ENCODE measurements around the gene OTOA.
"Not testable (repeated sequence)": the region's sequence is repeated elsewhere in the genome, so short reads cannot be mapped to it uniquely, and the experiment has no call there.

Gene OTOA

DNA sequence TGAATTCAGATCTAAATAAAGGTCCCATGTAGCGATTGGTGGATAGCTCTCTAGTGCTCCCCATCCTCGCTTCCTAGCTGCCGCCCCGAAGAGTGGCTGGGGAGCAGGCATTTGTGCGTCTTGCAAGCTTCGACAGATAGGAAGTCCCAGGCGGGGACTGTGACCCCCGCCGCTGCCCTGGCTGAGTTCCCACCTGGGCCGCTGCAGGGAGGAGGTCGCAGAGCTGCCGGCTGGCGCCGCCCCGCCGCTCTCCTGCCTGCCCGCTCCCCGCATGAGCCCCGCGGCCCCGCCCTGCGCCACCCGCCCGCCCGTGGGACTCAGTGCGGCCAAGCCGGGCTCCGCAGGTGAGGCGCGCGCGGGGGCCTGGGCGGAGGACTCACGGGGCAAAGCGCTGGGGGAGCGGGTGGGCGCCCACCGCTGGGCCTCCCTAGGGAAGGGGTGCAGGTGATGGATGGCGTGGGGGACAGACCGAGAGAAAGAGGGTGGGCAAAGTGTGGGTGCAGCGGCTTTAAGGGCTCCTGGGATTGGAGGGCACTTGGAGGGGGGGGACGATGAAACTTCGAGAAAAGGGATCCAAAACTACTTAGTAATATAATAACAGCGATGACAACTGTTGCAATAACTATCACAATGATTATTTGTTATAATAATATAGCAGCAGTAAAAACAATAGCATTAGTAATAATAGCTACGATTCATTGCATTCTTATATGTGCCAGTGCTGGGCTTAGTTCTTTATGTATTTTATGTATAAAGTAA is at the start of gene OTOA:
TSS of gene OTOA (plus strand) at position 80 of the 759 bp plus-strand sequence. CDS start 14,547 bp downstream, outside the sequence.
- DNase-seq: no peak

DNA sequence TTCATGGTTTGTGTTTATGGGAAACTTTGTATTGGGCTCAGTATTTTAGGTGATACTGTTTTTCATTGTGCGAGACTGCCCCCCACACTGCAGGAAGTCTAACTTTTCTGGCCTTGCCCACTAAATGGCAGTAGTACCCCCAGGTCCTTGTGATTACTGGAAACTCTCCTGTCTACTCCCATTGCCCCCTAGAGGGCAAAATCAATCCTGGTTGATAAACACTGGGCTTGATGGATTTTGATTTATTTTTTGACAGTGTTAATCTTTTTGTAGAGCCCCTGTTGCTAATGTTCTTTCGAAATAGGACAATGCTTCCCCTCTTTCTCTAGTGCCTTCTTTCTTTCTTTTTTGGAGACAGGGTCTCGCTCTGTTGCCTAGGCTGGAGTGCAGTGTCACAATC is 48.9 kb upstream of the OTOA start:
- DNase-seq: no peak

DNA sequence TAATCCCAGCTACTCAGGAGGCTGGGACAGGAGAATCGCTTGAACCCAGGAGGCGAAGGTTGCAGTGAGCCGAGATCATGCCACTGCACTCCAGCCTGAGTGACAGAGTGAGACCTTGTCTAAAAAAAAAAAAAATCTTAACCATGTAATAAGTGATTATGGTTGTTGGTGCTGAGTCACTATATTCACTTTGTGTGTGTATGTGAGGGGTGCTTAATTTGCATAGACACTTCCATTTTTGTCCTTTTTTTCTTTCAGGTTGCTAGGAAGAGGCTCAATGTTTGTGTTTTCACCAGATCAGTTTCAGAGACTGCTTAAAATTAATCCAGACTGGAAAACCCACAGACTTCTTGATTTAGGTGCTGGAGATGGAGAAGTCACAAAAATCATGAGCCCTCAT is 46.2 kb upstream of the OTOA start:
- no peak for DNase-seq

DNA sequence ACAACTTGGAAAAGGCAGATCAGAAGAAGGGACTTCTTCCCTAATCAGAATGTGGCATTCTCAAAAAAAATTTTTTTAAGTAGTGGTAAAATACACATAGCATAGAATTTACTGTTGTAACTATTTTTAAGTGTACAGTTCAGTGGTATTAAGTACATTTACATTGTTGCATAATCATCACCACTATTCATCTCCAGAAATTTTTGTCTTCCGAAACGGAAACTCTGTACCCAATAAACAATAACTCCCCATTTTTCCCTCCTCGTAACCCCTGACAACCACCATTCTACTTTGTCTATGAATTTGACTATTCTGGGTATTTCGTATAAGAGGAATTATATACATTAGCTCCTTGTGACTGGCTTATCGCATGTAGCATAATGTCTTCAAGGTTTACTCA is 45.5 kb upstream of the OTOA start:
- DNase-seq: no peak

DNA sequence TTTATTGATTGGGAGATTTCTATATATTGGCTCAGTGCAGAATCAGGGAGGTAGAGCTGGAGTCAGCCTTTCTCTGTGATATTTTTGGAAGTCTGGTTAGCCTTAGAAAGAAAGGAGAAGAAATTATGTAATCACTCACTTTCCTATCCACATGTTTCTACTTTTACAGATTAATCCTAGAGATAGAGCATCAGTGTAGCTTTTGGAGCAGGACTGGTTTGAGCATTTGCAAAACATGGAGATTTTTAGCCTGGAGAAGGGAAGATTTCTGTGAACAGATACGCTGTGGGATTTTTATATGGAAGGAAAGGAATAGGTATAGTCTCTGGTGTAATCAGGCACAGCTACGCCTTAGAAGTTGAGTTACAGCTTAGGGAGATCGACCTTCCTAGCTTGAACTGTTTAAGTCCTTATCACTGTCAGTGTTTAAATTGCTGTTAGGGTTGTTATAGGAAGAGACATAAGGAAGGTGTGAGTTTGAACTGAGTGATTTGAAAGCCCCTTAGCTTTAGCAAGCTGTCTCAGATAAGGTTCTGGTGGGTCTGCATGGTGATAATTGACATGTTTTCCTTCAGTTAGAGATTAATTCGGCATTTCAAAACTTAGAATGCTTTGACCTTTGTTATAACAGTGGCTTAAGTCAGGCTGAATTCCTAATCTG is 43.9 kb upstream of the OTOA start:
- no peak for DNase-seq

DNA sequence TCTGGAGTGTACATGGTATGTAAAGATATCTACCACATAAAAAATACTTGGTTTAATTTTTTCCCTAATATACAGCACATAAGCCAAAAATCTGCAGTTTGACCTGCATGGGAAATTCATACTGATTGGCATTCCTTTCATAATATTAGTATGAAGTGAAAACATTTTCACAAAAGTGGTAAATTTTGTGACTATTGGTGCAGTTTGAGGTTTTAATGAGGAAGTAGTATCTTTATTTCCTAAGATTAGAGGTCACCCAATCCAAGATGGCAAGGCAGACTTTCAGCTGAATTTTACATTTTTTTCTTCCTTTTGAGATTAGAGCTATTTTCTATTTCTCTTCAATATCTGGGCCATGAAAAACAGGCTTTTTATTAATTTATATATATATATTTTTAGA is 43.2 kb upstream of the OTOA start:
- no peak for DNase-seq

DNA sequence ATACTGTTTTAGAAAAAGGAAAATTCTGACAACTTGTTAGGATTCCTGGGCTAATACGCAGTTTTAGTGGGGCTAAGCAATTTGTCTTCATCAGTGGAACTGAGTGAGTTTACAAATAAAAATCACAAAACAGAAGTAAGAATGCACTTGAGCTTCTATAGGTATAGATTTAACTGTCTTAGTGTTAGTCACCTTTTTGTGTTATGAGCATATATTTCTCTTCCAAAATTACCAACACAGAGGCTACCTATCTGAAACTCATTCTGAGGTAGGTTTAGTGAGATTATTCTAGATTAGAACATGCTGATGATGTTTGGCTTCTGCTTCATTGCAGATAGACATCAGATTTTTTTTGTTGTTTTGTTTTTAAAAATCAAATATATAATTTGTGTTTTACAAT is 41.2 kb upstream of the OTOA start:
- DNase-seq: no peak

DNA sequence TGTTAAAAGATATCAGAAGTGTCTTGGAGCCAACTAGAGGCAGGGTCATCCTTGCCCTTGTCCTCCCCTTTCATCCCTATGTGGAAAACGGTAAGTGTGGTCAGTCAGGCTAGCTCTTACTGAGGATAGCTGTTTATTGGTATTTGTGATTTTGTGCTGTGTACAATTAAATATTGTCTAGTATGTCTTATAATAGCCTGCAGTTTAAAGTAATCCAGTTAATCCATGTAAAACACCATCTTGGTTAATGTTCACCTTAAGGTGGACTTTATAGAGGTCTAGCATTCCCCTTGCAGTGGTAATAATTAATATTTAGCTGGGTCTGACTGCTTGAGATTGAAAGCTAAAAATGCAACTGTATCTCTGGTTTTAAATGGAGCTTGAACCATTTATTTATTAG is 38.7 kb upstream of the OTOA start:
- no peak for DNase-seq

DNA sequence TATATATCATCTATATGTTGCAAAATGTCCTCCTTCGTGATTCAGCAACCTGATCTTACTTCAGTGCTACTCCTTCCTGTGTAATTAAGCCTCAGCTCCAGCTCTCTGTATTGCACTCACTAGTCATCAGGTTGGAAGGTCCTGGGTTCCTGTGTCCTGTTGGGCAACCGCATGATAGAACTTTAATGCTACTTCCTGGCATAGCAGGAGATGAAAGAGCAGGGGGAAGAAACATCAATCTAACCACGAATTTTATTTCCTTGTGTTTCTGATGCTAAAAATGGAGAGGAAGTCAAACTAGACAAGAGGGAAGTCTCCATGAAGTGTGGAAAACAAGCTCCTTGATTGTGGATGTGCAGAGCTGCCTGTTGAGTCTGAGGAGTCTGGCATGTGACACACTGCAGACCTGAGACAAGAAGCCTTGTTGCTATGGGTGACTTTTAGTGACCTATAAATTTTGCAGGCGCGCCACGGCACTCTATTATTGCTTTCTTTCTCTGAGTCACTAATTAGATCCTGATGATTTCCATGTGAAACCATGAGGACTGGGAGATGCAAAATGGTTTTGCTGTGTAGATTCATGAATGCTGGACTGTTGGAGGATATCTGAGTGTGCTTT is 37.0 kb upstream of the OTOA start:
- DNase-seq: no peak

DNA sequence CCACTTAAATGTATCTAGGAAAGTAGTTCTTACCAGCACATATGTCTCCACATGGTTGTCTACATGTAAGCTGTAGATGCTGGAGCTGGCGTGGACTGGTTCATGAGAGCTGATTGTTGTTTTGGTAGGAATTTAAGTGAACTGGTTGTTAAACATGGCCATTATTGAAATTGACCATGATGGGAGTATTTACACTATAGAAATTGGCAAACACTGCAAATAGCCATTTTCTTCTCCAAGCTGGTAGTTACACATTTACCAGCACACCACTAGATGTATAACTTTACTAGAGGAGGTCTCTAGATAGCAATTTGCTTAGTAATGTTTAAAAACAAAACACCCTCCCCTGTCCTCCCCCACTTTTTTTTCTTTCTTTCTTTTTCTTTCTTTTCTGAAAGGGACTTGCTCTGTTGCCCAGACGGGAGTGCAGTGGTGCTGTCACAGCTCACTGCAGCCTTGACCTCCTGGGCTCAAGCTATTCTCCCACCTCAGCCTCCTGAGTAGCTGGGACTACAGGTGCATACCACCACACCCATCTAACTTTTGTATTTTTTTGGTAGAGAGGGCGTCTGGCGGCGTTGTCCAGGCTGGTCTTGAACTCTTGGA is 35.5 kb upstream of the OTOA start:
- DNase-seq: no peak

DNA sequence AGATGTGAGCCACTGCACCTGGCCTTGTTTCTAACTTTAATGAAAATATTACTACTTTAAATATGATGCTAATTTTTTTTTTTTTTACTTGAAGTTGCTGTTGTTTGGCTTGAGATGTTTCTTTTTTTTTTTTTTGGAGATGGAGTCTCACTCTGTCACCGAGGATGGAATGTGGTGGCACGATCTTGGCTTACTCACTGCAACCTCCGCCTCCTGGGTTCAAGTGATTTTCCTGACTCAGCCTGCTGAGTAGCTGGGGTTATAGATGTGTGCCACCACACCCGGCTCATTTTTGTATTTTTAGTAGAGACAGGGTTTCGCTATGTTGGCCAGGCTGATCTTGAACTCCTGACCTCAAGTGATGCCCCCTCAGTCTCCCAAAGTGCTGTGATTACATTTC is 35.0 kb upstream of the OTOA start:
- DNase-seq: no peak

DNA sequence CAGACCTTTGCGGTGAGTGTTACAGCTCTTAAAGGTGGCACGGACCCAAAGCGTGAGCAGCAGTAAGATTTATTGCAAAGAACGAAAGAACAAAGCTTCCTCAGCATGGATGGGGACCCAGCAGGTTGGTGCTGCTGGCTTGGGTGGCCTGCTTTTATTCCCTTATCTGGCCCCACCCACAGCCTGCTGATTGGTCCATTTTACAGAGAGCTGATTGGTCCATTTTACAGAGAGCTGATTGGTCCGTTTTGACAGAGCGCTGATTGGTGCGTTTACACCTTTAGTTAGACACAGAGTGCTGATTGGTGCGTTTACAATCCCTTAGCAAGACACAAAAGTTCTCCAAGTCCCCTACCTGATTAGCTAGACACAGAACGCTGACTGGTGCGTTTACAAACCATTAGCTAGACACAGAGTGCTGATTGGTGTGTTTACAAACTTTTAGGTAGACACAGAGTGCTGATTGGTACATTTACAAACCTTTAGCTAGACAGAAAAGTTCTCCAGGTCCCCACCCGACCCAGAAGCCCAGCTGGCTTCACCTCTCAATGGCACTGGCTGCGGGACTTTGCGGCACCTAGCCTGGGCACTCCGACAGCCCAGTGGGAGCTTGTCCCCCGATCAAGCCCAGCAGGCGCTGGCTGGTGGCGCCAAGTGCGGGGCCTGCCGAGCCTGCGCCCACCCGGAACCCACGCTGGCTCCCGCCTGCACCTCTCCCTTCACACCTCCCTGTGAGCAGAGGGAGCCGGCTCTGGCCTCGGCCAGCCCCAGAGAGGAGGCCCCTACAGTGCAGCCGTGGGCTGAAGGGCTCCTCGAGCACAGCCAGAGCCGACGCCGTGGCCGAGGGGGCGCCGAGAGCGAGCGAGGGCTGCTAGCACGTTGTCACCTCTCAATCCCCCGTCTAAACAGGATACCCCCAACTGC is 33.9 kb upstream of the OTOA start:
- DNase-seq: not testable (repeated sequence)

DNA sequence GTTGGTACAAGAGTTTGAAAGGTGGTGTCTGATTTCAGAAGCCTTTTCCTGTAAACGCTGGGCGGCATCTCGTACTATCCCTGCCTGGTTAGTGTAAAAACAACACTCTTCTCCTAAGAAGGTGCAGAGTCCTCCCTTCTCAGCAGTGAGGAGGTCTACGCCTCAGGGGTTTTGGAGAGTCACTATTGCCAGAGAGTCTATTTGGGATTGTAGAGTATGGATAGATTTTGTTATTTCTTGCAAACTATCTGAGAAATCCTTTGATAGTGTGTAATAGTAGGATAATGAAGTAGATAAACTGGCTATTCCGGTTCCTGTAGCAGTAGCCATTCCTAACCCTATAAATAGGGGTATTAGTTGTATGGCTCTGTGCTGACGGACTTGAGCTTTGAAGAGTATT is 32.9 kb upstream of the OTOA start:
- not testable (repeated sequence) for DNase-seq

DNA sequence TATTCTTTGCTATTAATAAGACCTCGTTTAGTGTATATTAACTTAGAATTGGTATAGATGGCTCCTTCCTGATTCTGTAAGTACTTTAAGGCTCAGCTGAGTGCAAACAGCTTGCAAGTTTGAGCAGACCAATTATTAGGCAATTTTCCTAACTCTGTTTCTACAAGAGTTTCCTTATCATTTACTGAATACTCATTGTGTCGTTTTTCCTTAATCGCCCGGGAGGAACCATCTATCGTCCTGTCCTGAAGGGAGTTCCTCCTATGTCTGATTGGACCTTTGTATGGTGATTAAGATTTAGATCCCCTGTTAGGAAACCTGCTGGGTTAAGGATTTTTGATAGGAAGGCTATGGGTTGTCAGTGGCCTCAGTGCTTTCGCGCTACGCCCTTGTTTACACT is 32.4 kb upstream of the OTOA start:
- not testable (repeated sequence) for DNase-seq

DNA sequence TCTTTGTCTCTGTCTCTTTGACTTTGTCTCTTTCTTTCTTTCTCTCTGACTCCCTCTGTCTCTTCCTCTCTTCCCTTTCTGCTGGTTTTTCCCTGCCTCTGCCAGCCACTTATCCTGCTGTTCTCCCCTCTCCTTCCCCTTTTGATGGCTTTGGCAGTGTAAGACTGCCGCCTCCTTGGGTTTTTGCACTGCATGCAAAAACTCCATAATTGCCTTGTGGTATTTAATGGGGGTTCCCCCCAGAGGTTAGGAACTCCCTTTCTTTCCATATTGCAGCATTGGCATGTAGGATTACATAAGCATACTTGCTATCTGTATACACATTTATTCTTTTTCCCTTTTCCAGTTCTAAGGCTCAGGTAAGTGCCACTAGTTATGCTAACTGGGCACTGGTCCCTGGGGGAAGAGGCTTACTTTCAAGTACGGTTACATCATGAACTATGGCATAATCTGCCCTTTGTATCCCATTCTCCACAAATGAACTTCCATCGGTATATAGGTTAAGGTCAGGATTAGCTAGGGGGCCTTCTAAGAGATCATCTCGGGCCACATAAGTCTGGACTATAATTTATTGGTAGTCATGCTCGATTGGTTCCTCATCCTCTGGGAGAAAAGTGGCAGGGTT is 31.7 kb upstream of the OTOA start:
- DNase-seq: not testable (repeated sequence)

DNA sequence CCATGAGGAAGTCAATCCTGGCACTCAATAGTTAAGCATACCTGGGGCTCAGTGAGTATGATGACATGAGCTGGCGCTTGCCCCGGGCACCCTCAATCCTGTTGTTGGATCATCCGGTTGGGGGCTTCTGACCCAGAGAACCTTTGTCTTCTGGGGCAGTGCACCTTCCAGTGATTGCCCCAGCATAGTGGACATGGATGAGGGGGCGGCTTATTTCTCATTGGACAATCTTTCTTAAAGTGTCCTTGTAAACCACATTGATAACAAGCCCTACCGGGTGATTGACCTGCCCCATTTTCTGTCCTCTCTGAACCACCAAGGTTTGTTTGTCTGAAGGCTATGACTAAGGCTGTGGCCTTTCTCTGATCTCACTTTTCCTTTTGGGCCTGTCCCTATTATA is 29.6 kb upstream of the OTOA start:
- no peak for DNase-seq

DNA sequence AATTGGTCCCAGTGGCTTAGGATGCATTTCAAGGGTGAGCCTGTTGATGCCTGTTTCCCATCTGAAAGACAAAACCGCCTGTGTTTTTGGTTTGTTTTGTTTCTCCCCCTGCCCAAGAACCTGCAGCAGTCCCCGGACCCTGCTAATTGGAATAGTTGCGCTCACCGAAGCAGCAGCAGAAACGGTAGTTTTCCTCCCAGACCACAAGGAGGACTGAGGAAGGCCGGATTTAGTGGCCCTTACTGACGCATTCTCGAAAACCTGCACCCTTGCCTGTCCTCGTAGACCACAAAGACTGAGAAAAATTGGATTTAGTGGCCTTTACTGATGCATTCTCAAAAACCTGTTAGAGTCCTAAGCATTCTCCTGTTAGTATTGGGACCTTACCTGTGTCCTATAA is 28.1 kb upstream of the OTOA start:
- not testable (repeated sequence) for DNase-seq

DNA sequence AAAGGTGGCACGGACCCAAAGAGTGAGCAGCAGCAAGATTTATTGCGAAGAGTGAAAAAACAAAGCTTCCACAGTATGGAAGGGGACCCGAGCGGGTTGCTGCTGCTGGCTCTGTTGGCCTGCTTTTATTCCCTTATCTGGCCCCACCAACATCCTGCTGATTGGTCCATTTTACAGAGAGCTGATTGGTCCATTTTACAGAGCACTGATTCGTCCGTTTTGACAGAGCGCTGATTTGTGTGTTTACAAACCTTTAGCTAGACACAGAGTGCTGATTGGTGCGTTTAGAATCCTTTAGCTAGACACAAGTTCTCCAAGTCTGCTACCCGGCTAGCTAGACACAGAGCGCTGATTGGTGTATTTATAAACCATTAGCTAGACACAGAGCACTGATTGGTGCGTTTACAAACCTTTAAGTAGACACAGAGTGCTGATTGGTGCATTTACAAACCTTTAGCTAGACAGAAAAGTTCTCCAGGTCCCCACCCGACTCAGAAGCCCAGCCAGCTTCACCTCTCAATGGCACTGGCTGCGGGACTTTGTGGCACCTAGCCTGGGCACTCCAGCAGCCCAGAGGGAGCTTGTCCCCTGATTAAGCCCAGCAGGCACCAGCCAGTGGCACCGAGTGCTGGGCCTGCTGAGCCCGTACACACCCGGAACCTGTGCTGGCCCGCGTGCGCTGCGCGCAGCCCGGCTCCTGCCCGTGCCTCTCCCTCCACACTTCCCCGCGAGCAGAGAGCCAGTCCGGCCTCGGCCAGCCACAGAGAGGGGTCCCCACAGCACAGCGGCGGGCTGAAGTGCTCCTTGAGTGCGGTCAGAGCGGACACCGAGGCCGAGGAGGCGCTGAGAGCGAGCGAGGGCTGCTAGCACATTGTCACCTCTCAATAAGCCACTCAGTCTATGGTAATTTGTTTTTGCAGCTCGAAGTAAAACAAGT is 26.5 kb upstream of the OTOA start:
- DNase-seq: no peak

DNA sequence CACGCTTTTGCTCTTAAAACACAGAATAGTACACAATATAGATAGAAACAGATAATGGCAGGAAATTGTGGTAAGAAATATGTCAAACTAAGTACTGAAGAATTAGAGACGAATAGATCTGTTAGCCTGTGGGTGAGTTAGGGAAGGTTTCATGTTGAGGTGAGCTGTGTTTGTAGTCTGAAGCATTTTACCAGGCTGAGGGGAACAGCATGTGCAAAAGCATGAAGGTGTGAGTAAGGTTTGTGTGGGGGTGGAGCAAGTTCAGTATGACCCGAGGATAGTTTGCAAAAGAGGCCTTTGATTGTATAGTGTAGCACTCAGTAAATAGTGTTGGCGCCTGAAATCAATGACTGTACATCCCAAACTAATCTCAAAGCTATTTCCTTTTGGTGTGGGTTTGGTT is 25.2 kb upstream of the OTOA start:
- DNase-seq: no peak

DNA sequence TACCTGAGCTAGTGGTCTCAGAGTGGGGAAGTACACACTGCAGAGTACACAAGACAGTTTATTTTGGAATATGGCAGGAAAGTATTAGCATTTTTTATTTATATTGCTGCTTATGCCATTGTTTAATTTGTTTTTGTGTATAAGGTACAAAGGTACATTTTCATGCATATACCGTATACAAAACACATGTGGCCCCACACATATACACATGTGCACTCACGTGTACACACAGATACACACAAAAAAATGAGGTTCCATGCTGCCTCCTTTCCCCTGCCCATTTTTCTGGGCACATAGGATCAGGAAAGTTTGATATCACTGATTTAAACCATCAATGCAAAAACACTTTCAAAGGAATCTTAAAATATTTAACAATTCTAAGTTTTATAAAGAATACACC is 24.3 kb upstream of the OTOA start:
- DNase-seq: no peak

DNA sequence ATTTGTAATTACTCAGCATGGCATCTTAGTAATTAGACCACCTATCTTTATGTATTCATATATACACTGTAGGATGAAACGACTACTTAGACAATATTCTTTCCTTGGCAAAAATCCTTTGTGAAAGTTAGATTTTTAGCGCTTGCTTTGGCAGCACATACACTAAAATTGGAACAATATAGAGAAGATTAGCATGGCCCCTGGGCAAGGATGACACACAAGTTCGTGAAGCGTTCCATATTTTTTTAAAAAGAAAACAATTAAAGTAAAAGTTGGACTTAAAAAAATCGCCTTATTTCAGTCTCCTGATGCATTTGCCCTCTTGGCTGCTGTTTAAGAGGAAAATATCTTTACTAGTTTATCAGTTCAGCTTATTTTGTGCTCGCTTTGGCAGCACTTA is 21.9 kb upstream of the OTOA start:
- no peak for DNase-seq
